Mononuclear cell (primary cell): ENCODE data around the gene SLIT3. TPM values are rescaled to one million over a fixed set of nuclear protein-coding genes. Genes with fewer than 3 reads are reported as not detected.

Experiments used
- H3K27me3 ChIP-seq: 2 replicates; pipeline ENCODE4 v1.6.0; 2011; ENCODE audit warnings: low read length, control low read depth; ENCODE audit not compliant: insufficient read depth
- H3K4me1 ChIP-seq: 2 replicates; pipeline ENCODE4 v1.5.1; 2011; ENCODE audit warnings: mild to moderate bottlenecking, low read length, control low read depth; ENCODE audit not compliant: insufficient read depth
- H3K4me3 ChIP-seq: 2 replicates; pipeline ENCODE4 v1.5.1; 2011; ENCODE audit warnings: mild to moderate bottlenecking, low read length, moderate library complexity
- H3K9me3 ChIP-seq: 2 replicates; pipeline ENCODE4 v1.5.1; 2011; ENCODE audit warnings: low read depth, mild to moderate bottlenecking, control low read depth, low read length
- total RNA-seq: library from RNA; depleted of rRNA; stranded (reverse); fragments of >200 nt; gene quantifications from one replicate; pipeline ENCODE4 v1.2.3, GENCODE V29; 2012

Gene SLIT3
- total RNA-seq: 0.10 TPM

DNA sequence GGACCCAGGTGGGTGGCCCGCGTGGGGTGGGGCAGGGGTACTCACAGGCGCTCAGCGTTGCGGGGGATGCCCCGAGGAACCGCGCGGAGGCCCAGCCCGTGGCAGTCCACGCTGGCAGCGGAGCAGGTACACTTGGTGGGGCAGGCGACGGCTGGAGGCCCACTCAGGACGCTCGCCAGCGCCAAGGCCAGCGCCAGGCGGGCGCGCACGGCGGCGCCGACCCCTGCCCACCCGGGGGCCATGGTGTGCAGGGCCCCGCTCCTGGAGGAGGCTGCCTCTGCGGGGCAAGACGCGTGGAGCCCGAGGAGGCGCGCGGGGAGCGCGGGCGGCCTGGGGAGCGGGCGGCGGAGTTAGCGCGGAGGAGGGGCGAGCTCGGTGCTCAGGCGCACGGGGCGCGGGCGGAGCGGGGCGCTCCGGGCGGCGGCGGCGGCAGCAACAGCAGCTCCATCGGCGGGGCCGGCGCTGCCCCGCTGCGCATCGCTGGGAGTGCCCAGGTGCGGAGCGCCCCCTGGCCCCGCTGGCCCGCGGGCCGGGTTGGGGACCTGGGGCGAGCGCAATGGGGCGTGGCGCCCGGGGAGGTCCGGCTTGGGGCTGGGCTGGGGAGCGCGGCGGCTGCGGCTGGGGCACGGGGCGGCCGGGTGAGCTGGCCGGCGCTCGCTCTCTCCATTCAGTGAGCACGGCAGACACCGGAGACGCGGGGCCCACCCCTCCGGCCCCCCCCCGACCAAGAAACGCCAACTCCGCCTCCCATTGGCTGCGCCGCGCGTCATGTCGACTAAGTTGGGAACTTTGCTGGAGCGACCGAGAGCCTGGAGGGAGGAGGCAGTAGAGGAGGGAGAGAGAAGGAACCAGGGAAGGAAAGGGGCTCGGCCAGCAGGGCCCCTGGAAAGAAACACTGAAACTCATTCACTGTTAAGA lies at the start of gene SLIT3:
Gene SLIT3 (minus strand): TSS at position 672 of the 918 bp plus-strand sequence. CDS start 430 bp downstream, at position 242.
- Histone ChIP-seq H3K4me3 (no peak within 1 kb of the TSS), H3K9me3 (no peaks in the 10 kb centered on the region), H3K27me3 (peaks cover 31% of the 10 kb centered on the region), H3K4me1 (no peaks in the 10 kb centered on the region)

GRCh38 chr5:169350016-169350415 lies 49.1 kb upstream of the SLIT3 start:
- Histone ChIP-seq H3K4me3 (no peak overlapping the region), H3K27me3 (peaks cover 3% of the 10 kb centered on the region), H3K9me3 (no peaks in the 10 kb centered on the region), H3K4me1 (no peaks in the 10 kb centered on the region)

- no peaks in the 10 kb centered on the region for H3K27me3 ChIP-seq
- H3K4me3 ChIP-seq: no peak overlapping the region
- H3K9me3 ChIP-seq: no peaks in the 10 kb centered on the region
- H3K4me1 ChIP-seq: no peaks in the 10 kb centered on the region
Measured at GRCh38 chr5:169347786-169348185, 46.8 kb upstream of the SLIT3 start.

DNA sequence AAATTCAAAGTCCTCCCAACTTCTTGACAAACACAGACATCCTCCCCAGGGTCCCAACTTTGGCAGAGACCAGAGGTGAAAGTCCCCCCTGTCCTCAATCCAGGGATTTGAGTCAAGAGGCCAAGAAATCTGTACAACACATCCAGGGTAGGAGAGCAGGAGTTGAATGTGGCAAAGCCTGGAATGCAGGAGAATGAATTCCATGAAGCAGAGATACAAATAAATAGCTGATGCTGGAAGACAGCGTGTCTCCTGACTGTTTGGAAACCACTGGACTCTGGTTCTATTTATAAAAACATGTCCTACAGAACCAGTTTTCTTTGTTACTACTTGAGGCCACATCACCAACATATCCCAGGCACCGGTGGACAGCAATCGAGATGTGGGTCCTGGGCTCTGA lies 43.7 kb upstream of the SLIT3 start:
- Histone ChIP-seq H3K4me1 (no peaks in the 10 kb centered on the region), H3K9me3 (no peaks in the 10 kb centered on the region), H3K4me3 (no peak overlapping the region), H3K27me3 (no peaks in the 10 kb centered on the region)

DNA sequence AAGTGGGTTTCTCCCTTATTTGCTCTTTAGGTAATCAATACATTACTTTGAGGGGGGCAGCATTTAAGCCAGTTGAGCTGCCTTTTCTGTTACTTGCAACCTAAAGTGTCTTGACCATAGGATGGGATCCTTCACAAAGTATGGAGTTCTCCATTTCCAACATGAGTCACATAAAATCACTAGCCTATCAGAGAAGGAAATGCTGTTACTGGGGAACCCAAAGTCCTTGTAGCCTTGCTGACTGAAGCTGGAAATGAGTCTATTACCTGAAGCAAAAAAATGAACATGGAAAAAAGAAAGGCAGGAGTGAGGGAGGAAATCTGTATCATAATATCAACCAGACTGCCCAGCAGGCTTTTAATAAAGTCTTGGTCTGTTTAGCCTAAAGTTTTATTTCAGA lies 42.8 kb upstream of the SLIT3 start:
- H3K4me1 ChIP-seq: no peaks in the 10 kb centered on the region
- H3K27me3 ChIP-seq: no peaks in the 10 kb centered on the region
- no peaks in the 10 kb centered on the region for H3K9me3 ChIP-seq
- H3K4me3 ChIP-seq: no peak overlapping the region

GRCh38 chr5:169341556-169341955 lies 40.6 kb upstream of the SLIT3 start:
- no peaks in the 10 kb centered on the region for H3K9me3 ChIP-seq
- H3K4me3 ChIP-seq: no peak overlapping the region
- H3K4me1 ChIP-seq: no peaks in the 10 kb centered on the region
- H3K27me3 ChIP-seq: no peaks in the 10 kb centered on the region

- Histone ChIP-seq H3K27me3 (no peaks in the 10 kb centered on the region), H3K4me3 (no peak overlapping the region), H3K4me1 (no peaks in the 10 kb centered on the region), H3K9me3 (no peaks in the 10 kb centered on the region)
Measured at GRCh38 chr5:169339869-169340268, 38.9 kb upstream of the SLIT3 start.

DNA sequence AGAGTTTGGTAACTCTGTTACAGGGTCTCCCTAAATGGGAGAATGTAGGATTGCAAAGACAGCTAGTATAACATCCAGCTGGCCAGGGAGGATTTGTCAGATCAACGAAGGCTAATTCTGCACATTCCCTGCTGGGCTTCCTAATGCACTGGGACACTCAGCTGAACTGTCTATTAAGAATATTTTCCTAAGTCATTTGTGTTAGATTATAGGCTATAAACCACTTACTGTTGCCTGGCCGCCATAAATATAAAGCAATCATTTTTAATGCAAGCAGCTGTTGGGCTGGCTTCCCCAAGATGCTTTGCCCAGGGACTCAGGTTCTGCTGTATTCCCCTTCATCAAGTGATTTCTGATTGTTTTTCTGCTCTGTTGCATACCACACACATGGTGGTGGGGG lies 35.3 kb upstream of the SLIT3 start:
- Histone ChIP-seq H3K27me3 (no peaks in the 10 kb centered on the region), H3K4me3 (no peak overlapping the region), H3K9me3 (no peaks in the 10 kb centered on the region), H3K4me1 (no peaks in the 10 kb centered on the region)

DNA sequence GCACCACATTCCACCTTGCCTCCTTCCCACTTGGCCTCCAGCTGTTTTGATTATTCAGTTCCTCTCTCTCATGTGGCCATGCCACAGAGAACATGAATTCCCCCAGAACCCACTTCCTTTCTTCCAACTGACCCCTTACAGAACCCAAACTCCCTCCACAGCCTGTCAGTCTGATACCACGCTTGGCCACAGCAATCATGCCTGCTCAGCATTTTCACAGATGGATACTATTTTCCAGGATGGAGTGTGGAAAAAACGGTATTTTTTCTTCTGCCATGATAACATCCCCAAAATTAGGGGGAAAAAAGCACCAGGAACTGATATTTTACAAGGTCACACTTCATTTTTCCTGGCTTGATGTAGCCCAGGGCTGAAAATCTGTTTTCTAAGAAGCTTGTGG lies 34.9 kb upstream of the SLIT3 start:
- no peaks in the 10 kb centered on the region for H3K9me3 ChIP-seq
- H3K4me1 ChIP-seq: no peaks in the 10 kb centered on the region

DNA sequence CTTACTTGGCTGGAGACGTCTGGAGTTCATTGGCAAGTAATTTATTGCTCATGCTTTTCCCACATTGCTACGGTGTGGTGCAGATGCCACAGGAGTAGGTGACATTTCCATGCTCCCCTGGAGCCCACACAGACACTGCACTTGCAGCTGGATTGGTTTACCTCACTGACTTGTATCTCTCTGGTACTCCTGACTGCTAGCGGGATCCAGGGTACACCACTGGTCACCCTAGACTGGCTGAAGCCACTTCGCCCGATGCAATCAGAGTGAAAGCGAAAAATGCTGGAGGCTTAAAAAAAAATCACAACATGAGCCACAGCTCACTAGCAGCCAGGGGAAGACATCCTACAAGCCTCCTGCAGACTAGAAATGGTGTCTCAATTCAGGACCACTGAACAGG lies 32.6 kb upstream of the SLIT3 start:
- Histone ChIP-seq H3K4me3 (no peak overlapping the region), H3K4me1 (no peaks in the 10 kb centered on the region)

More for the DNA sequence above, 34.9 kb upstream of the SLIT3 start:
- Histone ChIP-seq H3K27me3 (no peaks in the 10 kb centered on the region), H3K4me3 (no peak overlapping the region)

DNA sequence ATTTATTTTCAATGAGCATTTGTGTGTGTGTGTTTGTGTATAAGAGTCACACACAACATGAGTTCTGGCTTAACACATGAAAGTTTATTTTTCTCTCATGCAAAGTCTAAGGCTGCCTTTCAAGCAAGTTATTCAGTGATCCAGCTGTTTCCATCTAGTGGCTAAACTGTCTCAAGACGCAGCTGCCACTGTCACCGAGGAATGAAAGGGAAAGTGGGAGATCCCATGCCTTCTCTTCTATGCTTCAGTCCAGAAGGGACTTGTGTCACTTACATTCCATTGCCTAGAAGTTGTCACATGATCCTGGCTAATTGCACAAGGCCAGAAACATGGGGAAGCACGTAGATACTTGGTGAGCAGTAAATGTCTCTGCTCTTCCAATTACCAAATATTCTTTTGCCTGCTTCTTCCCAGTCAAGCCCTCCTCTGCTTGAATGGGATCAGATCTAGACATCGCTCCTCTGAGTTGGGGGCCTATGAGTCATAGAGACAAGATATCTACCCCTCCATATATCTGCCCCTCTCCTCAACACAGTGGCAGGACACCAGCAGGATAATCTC lies 30.4 kb upstream of the SLIT3 start:
- Histone ChIP-seq H3K4me1 (no peaks in the 10 kb centered on the region), H3K27me3 (no peaks in the 10 kb centered on the region), H3K4me3 (no peak overlapping the region)

More for the DNA sequence above, 32.6 kb upstream of the SLIT3 start:
- H3K9me3 ChIP-seq: no peaks in the 10 kb centered on the region
- H3K27me3 ChIP-seq: no peaks in the 10 kb centered on the region

DNA sequence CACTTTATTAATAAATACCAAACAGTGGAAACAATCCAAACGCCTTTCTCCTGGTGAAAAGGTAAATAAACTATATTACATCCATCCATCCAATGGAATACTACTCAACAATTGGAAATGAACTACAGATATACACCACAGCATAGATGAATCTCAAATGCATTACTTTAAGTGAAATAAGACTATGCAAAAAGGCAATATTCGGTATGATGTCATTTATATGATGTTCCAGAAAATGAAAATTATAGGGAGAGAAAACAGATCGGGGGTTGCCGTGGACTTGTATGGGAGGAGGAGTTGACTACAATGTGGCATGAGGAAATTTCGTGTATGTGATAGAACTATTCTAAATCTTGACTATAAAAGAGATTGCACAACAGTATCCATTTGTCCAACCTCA lies 27.5 kb upstream of the SLIT3 start:
- Histone ChIP-seq H3K9me3 (no peaks in the 10 kb centered on the region), H3K4me3 (no peak overlapping the region), H3K27me3 (no peaks in the 10 kb centered on the region)

More for the DNA sequence above, 30.4 kb upstream of the SLIT3 start:
- H3K9me3 ChIP-seq: no peaks in the 10 kb centered on the region

GRCh38 chr5:169325273-169325672 lies 24.3 kb upstream of the SLIT3 start:
- no peaks in the 10 kb centered on the region for H3K27me3 ChIP-seq
- H3K9me3 ChIP-seq: no peaks in the 10 kb centered on the region
- no peaks in the 10 kb centered on the region for H3K4me1 ChIP-seq
- H3K4me3 ChIP-seq: no peak overlapping the region

More for the DNA sequence above, 27.5 kb upstream of the SLIT3 start:
- H3K4me1 ChIP-seq: no peaks in the 10 kb centered on the region

- Histone ChIP-seq H3K4me3 (no peak overlapping the region), H3K9me3 (no peaks in the 10 kb centered on the region), H3K4me1 (no peaks in the 10 kb centered on the region), H3K27me3 (no peaks in the 10 kb centered on the region)
Measured at GRCh38 chr5:169318556-169318955, 17.6 kb upstream of the SLIT3 start.

DNA sequence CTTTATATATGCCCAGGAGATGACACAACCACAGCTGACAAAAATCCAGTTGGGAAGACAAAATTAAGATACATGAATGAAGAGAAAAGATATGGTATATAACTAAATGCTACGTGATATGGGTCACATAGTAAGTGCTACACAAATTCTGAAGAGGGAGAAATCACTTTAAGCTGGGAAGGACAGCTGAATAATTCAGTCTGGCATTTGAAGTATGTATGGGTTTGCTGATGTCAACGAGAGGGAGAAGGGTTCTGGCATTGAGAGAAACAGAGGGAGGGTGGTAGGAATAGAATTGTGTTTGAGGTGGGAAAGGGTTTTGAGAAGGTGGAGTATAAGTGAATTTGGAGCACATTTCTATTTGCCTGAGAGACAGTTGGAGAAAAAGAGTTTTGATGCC lies 6.7 kb upstream of the SLIT3 start:
- Histone ChIP-seq H3K9me3 (no peaks in the 10 kb centered on the region), H3K27me3 (peaks cover 9% of the 10 kb centered on the region), H3K4me3 (no peak overlapping the region), H3K4me1 (no peaks in the 10 kb centered on the region)

GRCh38 chr5:169305366-169305765 lies 4.4 kb upstream of the SLIT3 start:
- no peak overlapping the region for H3K4me3 ChIP-seq
- no peaks in the 10 kb centered on the region for H3K9me3 ChIP-seq
- H3K4me1 ChIP-seq: no peaks in the 10 kb centered on the region
- H3K27me3 ChIP-seq: peaks cover 23% of the 10 kb centered on the region
